DMS79 treated with DMSO at 0.1 percent for 48 hours (cell line): ENCODE measurements around the gene ALB.
"Not testable (repeated sequence)": the region's sequence is repeated elsewhere in the genome, so short reads cannot be mapped to it uniquely, and the experiment has no call there.

ENCODE experiments used
- DNase-seq: peaks from one replicate; lab custom pipeline; 2025; lab: John Stamatoyannopoulos, UW

The ALB gene

GRCh38 chr4:73404042-73404441, at the start of gene ALB:
ALB (plus strand) TSS chr4:73404287; CDS start chr4:73404328, 41 bp downstream.
- no peak for DNase-seq

- not testable (repeated sequence) for DNase-seq
Measured at GRCh38 chr4:73357174-73357573, 46.9 kb upstream of the ALB start.

- not testable (repeated sequence) for DNase-seq
Measured at GRCh38 chr4:73369506-73370199, 34.4 kb upstream of the ALB start.

GRCh38 chr4:73375328-73375741, 28.8 kb upstream of the ALB start:
- no peak for DNase-seq

- DNase-seq = no peak
Measured at GRCh38 chr4:73376251-73376650, 27.8 kb upstream of the ALB start.

GRCh38 chr4:73376976-73377375, 27.1 kb upstream of the ALB start:
- no peak for DNase-seq

GRCh38 chr4:73378887-73379286, 25.2 kb upstream of the ALB start:
- DNase-seq = no peak

- no peak for DNase-seq
Measured at GRCh38 chr4:73379946-73380345, 24.1 kb upstream of the ALB start.

GRCh38 chr4:73381214-73381613, 22.9 kb upstream of the ALB start:
- DNase-seq = no peak

GRCh38 chr4:73383452-73383851, 20.6 kb upstream of the ALB start:
- DNase-seq = no peak

GRCh38 chr4:73387552-73387951, 16.5 kb upstream of the ALB start:
- DNase-seq = no peak

- no peak for DNase-seq
Measured at GRCh38 chr4:73388887-73389286, 15.2 kb upstream of the ALB start.

GRCh38 chr4:73389663-73390062, 14.4 kb upstream of the ALB start:
- DNase-seq = not testable (repeated sequence)

- DNase-seq = no peak
Measured at GRCh38 chr4:73391774-73392173, 12.3 kb upstream of the ALB start.

- no peak for DNase-seq
Measured at GRCh38 chr4:73392936-73393335, 11.2 kb upstream of the ALB start.

- no peak for DNase-seq
Measured at GRCh38 chr4:73396304-73396703, 7.8 kb upstream of the ALB start.

GRCh38 chr4:73396993-73397972, 6.8 kb upstream of the ALB start:
- no peak for DNase-seq

- DNase-seq = no peak
Measured at GRCh38 chr4:73401412-73401811, 2.7 kb upstream of the ALB start.

- no peak for DNase-seq
Measured at GRCh38 chr4:73404457-73404856, 370 bp downstream of the ALB start.

- no peak for DNase-seq
Measured at GRCh38 chr4:73405138-73405537, 1.1 kb downstream of the ALB start.

- DNase-seq = no peak
Measured at GRCh38 chr4:73406548-73406875, 2.4 kb downstream of the ALB start.

GRCh38 chr4:73407227-73407673, 3.2 kb downstream of the ALB start:
- no peak for DNase-seq

- DNase-seq = no peak
Measured at GRCh38 chr4:73408181-73408867, 4.2 kb downstream of the ALB start.
